GM19468 (cell line): ENCODE results near the gene TCF25.

Experiments used
- ATAC-seq: cut with Tn5 transposase; IDR thresholded peaks from one replicate; pipeline ENCODE4 v1.9.1; 2021; ENCODE audit warnings: mild to moderate bottlenecking, moderate library complexity, moderate number of reproducible peaks; ENCODE audit not compliant: unreplicated experiment; ENCODE audit errors: extremely low read depth

Gene TCF25

GRCh38 chr16:89958068-89958467 lies 84.7 kb downstream of the TCF25 start:
- no peak for ATAC-seq

- ATAC-seq, result no peak
Observed at GRCh38 chr16:89958596-89958995, 85.2 kb downstream of the TCF25 start.

- no peak for ATAC-seq
Observed at GRCh38 chr16:89960966-89961365, 87.6 kb downstream of the TCF25 start.
